Nephron progenitor cell (in vitro differentiated cells): ENCODE results near the gene LDHAL6A.

Source experiments
- DNase-seq: peaks from one replicate; pipeline ENCODE4 v3.0.0; 2021
- H3K27ac Mint-ChIP-seq: 2 replicates; pipeline ENCODE4 v1.8.0; 2021; ENCODE audit warnings: mild to moderate bottlenecking, moderate library complexity, mixed read lengths
- H3K27me3 Mint-ChIP-seq: 2 replicates; pipeline ENCODE4 v1.8.0; 2021; ENCODE audit warnings: mild to moderate bottlenecking, low read depth, mixed read lengths; ENCODE audit not compliant: poor library complexity
- H3K36me3 Mint-ChIP-seq: 2 replicates; pipeline ENCODE4 v1.8.0; 2021; ENCODE audit warnings: low read depth, mixed read lengths
- H3K4me1 Mint-ChIP-seq: 2 replicates; pipeline ENCODE4 v1.8.0; 2021; ENCODE audit warnings: mixed read lengths
- H3K4me3 Mint-ChIP-seq: 2 replicates; pipeline ENCODE4 v1.8.0; 2021; ENCODE audit warnings: mild to moderate bottlenecking, moderate library complexity, mixed read lengths
- H3K9me3 Mint-ChIP-seq: 2 replicates; pipeline ENCODE4 v1.8.0; 2021; ENCODE audit warnings: mild to moderate bottlenecking, moderate library complexity, mixed read lengths
- CTCF ChIP-seq: fragments of 200-600 bp; sonication (generic); IDR thresholded peaks from 2 replicates; pipeline ENCODE4 v1.5.0; 2021; ENCODE audit warnings: antibody characterized with exemption

LDHAL6A gene

GRCh38 chr11:18490736-18491485 is 35.3 kb downstream of the LDHAL6A start:
- Mint-ChIP-seq H3K27me3 (no peaks in the 10 kb centered on the region), H3K4me1 (no peaks in the 10 kb centered on the region), H3K27ac (no peak overlapping the region), H3K36me3 (peaks cover 43% of the 10 kb centered on the region), H3K4me3 (no peak overlapping the region), H3K9me3 (no peaks in the 10 kb centered on the region)
- DNase-seq = peak; percentile 4
- TF ChIP-seq CTCF = no peak

- DNase-seq = no peak
- Mint-ChIP-seq H3K27ac (no peak overlapping the region), H3K4me1 (no peaks in the 10 kb centered on the region), H3K9me3 (no peaks in the 10 kb centered on the region), H3K36me3 (peaks cover 44% of the 10 kb centered on the region), H3K4me3 (no peak overlapping the region), H3K27me3 (no peaks in the 10 kb centered on the region)
- no peak for TF ChIP-seq CTCF
Observed at GRCh38 chr11:18491924-18492323, 36.3 kb downstream of the LDHAL6A start.

DNA sequence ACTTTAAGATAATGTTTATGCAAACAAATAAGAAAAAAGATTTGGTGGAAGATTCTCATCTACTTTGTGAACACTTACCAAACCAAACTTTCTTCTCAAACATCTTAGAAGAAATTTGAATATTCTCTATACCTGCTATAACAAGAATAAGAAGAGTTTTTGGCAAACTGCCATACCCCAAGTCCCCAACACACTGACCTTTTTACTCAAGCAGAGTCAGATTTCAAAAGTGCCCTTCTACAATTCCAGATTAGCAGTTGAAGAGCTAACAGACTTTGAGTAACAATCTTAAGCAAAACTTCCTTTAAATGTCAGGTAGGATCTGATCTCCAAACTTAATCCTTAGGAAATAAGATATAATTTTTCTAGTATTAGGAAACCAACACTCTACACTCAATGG is 37.2 kb downstream of the LDHAL6A start:
- no peaks in the 10 kb centered on the region for H3K9me3 Mint-ChIP-seq
- peaks cover 45% of the 10 kb centered on the region for H3K36me3 Mint-ChIP-seq
- no peak for DNase-seq
- TF ChIP-seq CTCF = no peak
- no peak overlapping the region for H3K4me3 Mint-ChIP-seq
- H3K27ac Mint-ChIP-seq = no peak overlapping the region
- no peaks in the 10 kb centered on the region for H3K4me1 Mint-ChIP-seq
- H3K27me3 Mint-ChIP-seq = no peaks in the 10 kb centered on the region

DNA sequence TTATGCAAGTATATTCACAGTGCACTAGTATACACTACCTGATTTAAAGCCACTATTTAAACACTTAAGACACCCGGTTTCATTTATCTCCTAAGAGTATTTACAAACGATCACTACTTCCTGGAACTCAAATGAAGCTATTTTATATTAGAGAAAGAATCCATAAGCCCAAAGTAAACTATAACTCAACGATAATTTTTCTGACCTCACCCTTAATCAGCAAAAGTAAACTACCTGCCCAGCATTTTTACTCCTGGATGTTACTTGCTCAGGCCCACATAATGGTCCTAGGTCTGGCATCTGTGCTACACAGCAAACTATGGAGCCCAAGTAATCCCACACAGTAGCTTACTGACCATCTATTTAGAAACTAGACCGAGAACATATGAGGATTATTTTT is 37.7 kb downstream of the LDHAL6A start:
- H3K27ac Mint-ChIP-seq = peak overlapping the region; percentile 68
- H3K27me3 Mint-ChIP-seq = no peaks in the 10 kb centered on the region
- H3K9me3 Mint-ChIP-seq = no peaks in the 10 kb centered on the region
- no peak for TF ChIP-seq CTCF
- peaks cover 45% of the 10 kb centered on the region for H3K36me3 Mint-ChIP-seq
- no peak overlapping the region for H3K4me3 Mint-ChIP-seq
- H3K4me1 Mint-ChIP-seq = no peaks in the 10 kb centered on the region
- DNase-seq = no peak

DNA sequence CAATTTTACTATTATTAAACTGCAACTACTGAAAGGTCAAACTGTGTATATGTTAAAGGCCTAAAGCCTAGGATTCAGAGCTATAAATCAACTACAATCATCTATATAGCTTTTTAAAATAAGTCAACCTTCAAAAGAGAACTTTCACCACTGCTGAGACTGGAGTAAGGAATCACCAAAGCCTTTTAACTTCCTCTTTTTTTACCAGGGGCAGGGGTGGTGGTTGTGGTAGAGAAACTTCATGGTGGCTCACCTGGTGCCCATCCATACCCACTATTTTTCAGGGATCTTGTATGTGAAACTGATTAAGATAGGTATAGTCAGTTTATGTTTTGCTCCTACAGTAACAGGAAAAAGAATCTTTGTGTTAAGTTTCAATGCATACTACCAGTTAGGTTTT is 39.6 kb downstream of the LDHAL6A start:
- Mint-ChIP-seq H3K36me3 (peaks cover 52% of the 10 kb centered on the region), H3K27me3 (no peaks in the 10 kb centered on the region), H3K9me3 (no peaks in the 10 kb centered on the region), H3K4me1 (no peaks in the 10 kb centered on the region), H3K27ac (no peak overlapping the region), H3K4me3 (no peak overlapping the region)
- DNase-seq = no peak
- no peak for TF ChIP-seq CTCF

- H3K4me1 Mint-ChIP-seq = no peaks in the 10 kb centered on the region
- H3K36me3 Mint-ChIP-seq = peaks cover 52% of the 10 kb centered on the region
- no peaks in the 10 kb centered on the region for H3K9me3 Mint-ChIP-seq
- no peak overlapping the region for H3K4me3 Mint-ChIP-seq
- DNase-seq = no peak
- no peaks in the 10 kb centered on the region for H3K27me3 Mint-ChIP-seq
- no peak for TF ChIP-seq CTCF
- no peak overlapping the region for H3K27ac Mint-ChIP-seq
Observed at GRCh38 chr11:18495703-18496102, 40.0 kb downstream of the LDHAL6A start.
